Gastrocnemius medialis (tissue), 4 donors: ENCODE results near the gene RNF26.
A peak's percentile ranks its signal among the peaks of the same experiment; 100 is the strongest.

Source experiments
- CTCF ChIP-seq, 5 experiments: fragments of 450-650 bp in 3 of 5; fragments of 200-600 bp in 2 of 5; sonication (generic) in 2 of 5; IDR thresholded peaks in 4 of 5; conservative IDR thresholded peaks in 1 of 5; 1 replicate in 4 of 5; 2 replicates in 1 of 5; pipeline ENCODE4 v1.5.1; 2016 to 2019; ENCODE audit warnings: antibody characterized with exemption in 5 of 5, mild to moderate bottlenecking in 3 of 5, moderate library complexity in 3 of 5
- POLR2A ChIP-seq, 2 donors: fragments of 450-650 bp; IDR thresholded peaks; one replicate each; pipeline ENCODE4 v1.6.1; 2017; ENCODE audit warnings: antibody characterized with exemption in 2 of 2, mild to moderate bottlenecking in 2 of 2, moderate library complexity in 2 of 2

DNA sequence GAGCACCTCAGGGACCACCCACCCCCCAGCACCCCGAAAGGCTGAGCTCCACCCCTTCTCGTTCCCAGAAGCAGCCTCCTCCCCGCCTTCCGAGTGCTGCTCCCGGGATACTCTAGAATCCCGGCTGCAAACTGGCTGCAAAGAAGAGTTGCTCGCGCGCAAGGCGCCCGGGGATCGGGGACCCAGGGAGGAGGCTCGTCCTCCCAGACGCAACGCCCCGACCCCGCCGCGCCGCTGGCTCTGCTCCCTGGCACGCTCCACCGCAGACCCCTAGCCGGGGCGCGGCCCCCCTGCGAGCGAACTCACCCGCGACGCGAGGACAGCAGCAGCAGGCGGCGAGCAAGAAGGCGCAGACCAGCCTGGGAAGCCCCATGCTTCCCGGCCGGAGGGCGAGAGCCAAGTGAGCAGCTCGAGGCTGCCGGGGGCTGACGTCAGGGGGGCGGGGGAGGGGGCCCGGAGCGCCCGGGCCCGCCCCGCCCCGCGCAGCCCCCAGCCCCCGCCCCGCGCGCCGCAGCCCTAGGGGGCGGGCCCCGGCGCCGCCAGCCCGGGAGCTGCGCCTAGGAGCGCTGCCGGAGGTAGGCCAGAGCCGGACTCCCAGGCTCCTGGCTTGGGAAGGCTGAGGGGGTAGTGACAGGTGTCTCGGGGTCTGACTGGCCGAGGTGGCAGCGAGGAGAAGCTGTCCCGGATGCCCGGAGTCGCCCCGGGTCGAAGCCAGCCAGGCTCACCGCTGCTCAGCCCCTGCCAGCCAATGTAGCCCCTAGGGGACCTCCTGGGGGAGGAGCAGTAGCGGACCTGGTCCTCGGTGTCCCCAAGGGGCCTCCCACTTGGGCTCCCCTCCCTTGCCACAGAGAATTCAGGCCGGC, 17.4 kb upstream of the RNF26 start, which contains the start of gene MCAM:
- peak in 1 of 2 donors; percentile 43 for TF ChIP-seq POLR2A (IDR thresholded peaks at IDR 0.05)
- TF ChIP-seq CTCF (IDR thresholded peaks at IDR 0.05 in 4 of 5, conservative IDR thresholded peaks at IDR 0.05 in 1 of 5) = no peak
